ENCODE results near the gene KCNJ18. TPM values are rescaled to one million over a fixed set of nuclear protein-coding genes. Genes with fewer than 3 reads are reported as not detected.

The KCNJ18 gene
- not detected in 2 replicates for total RNA-seq

GRCh38 chr17:21691883-21692703 is at the start of gene KCNJ18:
Gene KCNJ18 (plus strand): TSS chr17:21692523. CDS start chr17:21702787, 10,264 bp downstream.

Measured in uterine smooth muscle cell (primary cell).